Measurements from ENCODE around the gene PTCSC3. TPM values are rescaled to one million over a fixed set of nuclear protein-coding genes. Genes with fewer than 3 reads are reported as not detected.

The PTCSC3 gene
- total and polyA plus RNA-seq, 2 donors from 2014 or later = 6.4 TPM; not detected in 1

GRCh38 chr14:36217732-36218131 lies 41.2 kb upstream of the PTCSC3 start:
- Histone ChIP-seq H3K9me3 (ENCODE audit: control insufficient read depth in 2 of 3, insufficient read depth in 1 of 3, low read length in 3 of 3) (no peaks in the 10 kb centered on the region), H3K4me3 (ENCODE audit: low read length in 3 of 3) (no peak overlapping the region), H3K9ac (ENCODE audit: low read length in 3 of 3) (no peak overlapping the region), H3K36me3 (ENCODE audit: control insufficient read depth in 2 of 3, insufficient read depth in 3 of 3, low read length in 3 of 3) (no peaks in the 10 kb centered on the region), H3K4me1 (ENCODE audit: control insufficient read depth in 2 of 3, insufficient read depth in 2 of 3, low read depth in 1 of 3, low read length in 3 of 3) (no peaks in the 10 kb centered on the region), H3K27ac (ENCODE audit: low read depth in 2 of 2, low read length in 2 of 2) (no peak overlapping the region), H3K27me3 (ENCODE audit: control insufficient read depth, insufficient read depth, low read length) (no peaks in the 10 kb centered on the region)
- TF ChIP-seq CTCF (IDR thresholded peaks at IDR 0.05; ENCODE audit: borderline replicate concordance, extremely low read depth, insufficient read depth) = no peak
- DNase-seq (no peak), FAIRE-seq (no peak)
- intact Hi-C loops (cut with DNase I) = no loop called here

- Histone ChIP-seq H3K4me3 (ENCODE audit: low read length in 3 of 3) (no peak overlapping the region), H3K9me3 (ENCODE audit: control insufficient read depth in 2 of 3, insufficient read depth in 1 of 3, low read length in 3 of 3) (no peaks in the 10 kb centered on the region), H3K27me3 (ENCODE audit: control insufficient read depth, insufficient read depth, low read length) (no peaks in the 10 kb centered on the region), H3K36me3 (ENCODE audit: control insufficient read depth in 2 of 3, insufficient read depth in 3 of 3, low read length in 3 of 3) (no peaks in the 10 kb centered on the region), H3K27ac (ENCODE audit: low read depth in 2 of 2, low read length in 2 of 2) (no peak overlapping the region), H3K4me1 (ENCODE audit: control insufficient read depth in 2 of 3, insufficient read depth in 2 of 3, low read depth in 1 of 3, low read length in 3 of 3) (no peaks in the 10 kb centered on the region), H3K9ac (ENCODE audit: low read length in 3 of 3) (no peak overlapping the region)
- no peak for FAIRE-seq
- DNase-seq = no peak
- TF ChIP-seq CTCF (IDR thresholded peaks at IDR 0.05; ENCODE audit: borderline replicate concordance, extremely low read depth, insufficient read depth) = no peak
- intact Hi-C loops (cut with DNase I) = no loop called here
Measured at GRCh38 chr14:36217027-36217426, 40.5 kb upstream of the PTCSC3 start.

- TF ChIP-seq CTCF (IDR thresholded peaks at IDR 0.05; ENCODE audit: borderline replicate concordance, extremely low read depth, insufficient read depth) = no peak
- DNase-seq (no peak), FAIRE-seq (no peak)
- intact Hi-C loops (cut with DNase I) = no loop called here
- Histone ChIP-seq H3K9me3 (ENCODE audit: control insufficient read depth in 2 of 3, insufficient read depth in 1 of 3, low read length in 3 of 3) (no peaks in the 10 kb centered on the region), H3K4me1 (ENCODE audit: control insufficient read depth in 2 of 3, insufficient read depth in 2 of 3, low read depth in 1 of 3, low read length in 3 of 3) (no peaks in the 10 kb centered on the region), H3K9ac (ENCODE audit: low read length in 3 of 3) (no peak overlapping the region), H3K27me3 (ENCODE audit: control insufficient read depth, insufficient read depth, low read length) (no peaks in the 10 kb centered on the region), H3K27ac (ENCODE audit: low read depth in 2 of 2, low read length in 2 of 2) (no peak overlapping the region), H3K36me3 (ENCODE audit: control insufficient read depth in 2 of 3, insufficient read depth in 3 of 3, low read length in 3 of 3) (no peaks in the 10 kb centered on the region), H3K4me3 (ENCODE audit: low read length in 3 of 3) (no peak overlapping the region)
Measured at GRCh38 chr14:36215217-36215598, 38.7 kb upstream of the PTCSC3 start.

- Histone ChIP-seq H3K36me3 (ENCODE audit: control insufficient read depth in 2 of 3, insufficient read depth in 3 of 3, low read length in 3 of 3) (no peaks in the 10 kb centered on the region), H3K4me3 (ENCODE audit: low read length in 3 of 3) (no peak overlapping the region), H3K9ac (ENCODE audit: low read length in 3 of 3) (no peak overlapping the region), H3K9me3 (ENCODE audit: control insufficient read depth in 2 of 3, insufficient read depth in 1 of 3, low read length in 3 of 3) (no peaks in the 10 kb centered on the region), H3K27me3 (ENCODE audit: control insufficient read depth, insufficient read depth, low read length) (no peaks in the 10 kb centered on the region), H3K4me1 (ENCODE audit: control insufficient read depth in 2 of 3, insufficient read depth in 2 of 3, low read depth in 1 of 3, low read length in 3 of 3) (no peaks in the 10 kb centered on the region), H3K27ac (ENCODE audit: low read depth in 2 of 2, low read length in 2 of 2) (no peak overlapping the region)
- DNase-seq (no peak), FAIRE-seq (no peak)
- intact Hi-C loops (cut with DNase I) = no loop called here
- no peak for TF ChIP-seq CTCF (IDR thresholded peaks at IDR 0.05; ENCODE audit: borderline replicate concordance, extremely low read depth, insufficient read depth)
Measured at GRCh38 chr14:36214476-36215216, 38.1 kb upstream of the PTCSC3 start.

Measured in kidney (tissue), 14 donors.